ENCODE measurements around the gene MAN2B2.

- TF ChIP-seq CTCF (IDR thresholded peaks at IDR 0.05), result no peak
- TF ChIP-seq POLR2A (IDR thresholded peaks at IDR 0.05), result no peak
Observed at GRCh38 chr4:6632125-6632524, 57.1 kb downstream of the MAN2B2 start.
